ENCODE results near the gene SOSTDC1. TPM values are rescaled to one million over a fixed set of nuclear protein-coding genes. Genes with fewer than 3 reads are reported as not detected.
"Not testable (repeated sequence)": the region's sequence is repeated elsewhere in the genome, so short reads cannot be mapped to it uniquely, and the experiment has no call there.

The SOSTDC1 gene
- total RNA-seq, 2 experiments from 2014 or later = not detected

GRCh38 chr7:16446508-16446907 lies 19.0 kb downstream of the SOSTDC1 start:
- no peak overlapping the region for H2AFZ ChIP-seq (ENCODE audit: low read length)
- intact Hi-C loops (cut with micrococcal nuclease; ENCODE audit: unreplicated experiment) = no loop called here
- no peak overlapping the region for H3K27ac ChIP-seq (ENCODE audit: low read depth, low read length, poor library complexity, severe bottlenecking)
- H3K9me2 ChIP-seq (ENCODE audit: insufficient read depth, low read length) = no peaks in the 10 kb centered on the region
- H3K4me2 ChIP-seq (ENCODE audit: low read length) = no peak overlapping the region
- no peak overlapping the region for H3K4me3 ChIP-seq (ENCODE audit: low read depth, low read length, poor library complexity, severe bottlenecking)
- no peaks in the 10 kb centered on the region for H3K4me1 ChIP-seq (ENCODE audit: insufficient read depth, low read length, poor library complexity, severe bottlenecking)
- BruUV-seq (replicated peaks) = no TSS peak
- H3K36me3 ChIP-seq (ENCODE audit: insufficient read depth, low read length) = no peaks in the 10 kb centered on the region
- no peaks in the 10 kb centered on the region for H3K79me2 ChIP-seq (ENCODE audit: insufficient read depth, low read depth, low read length)
- TF ChIP-seq EZH2phosphoT487 (IDR thresholded peaks at IDR 0.05; ENCODE audit: borderline replicate concordance, low read depth, low read length) = no peak
- no peak for TF ChIP-seq CTCF (conservative IDR thresholded peaks at IDR 0.05; ENCODE audit: low read length)
- H4K20me1 ChIP-seq (ENCODE audit: insufficient read depth, low read length) = no peaks in the 10 kb centered on the region
- DNase-seq (ENCODE audit: low spot score) = no peak
- H3K9me3 ChIP-seq (ENCODE audit: low read length) = no peaks in the 10 kb centered on the region
- ChIA-PET CTCF (ENCODE audit: unreplicated experiment) (no interaction called here), POLR2A (no interaction called here)

GRCh38 chr7:16443871-16444270 lies 21.7 kb downstream of the SOSTDC1 start:
- DNase-seq (ENCODE audit: low spot score); H3K27ac ChIP-seq (ENCODE audit: low read depth, low read length, poor library complexity, severe bottlenecking); H3K4me1 ChIP-seq (ENCODE audit: insufficient read depth, low read length, poor library complexity, severe bottlenecking); intact Hi-C loops (cut with micrococcal nuclease; ENCODE audit: unreplicated experiment); H4K20me1 ChIP-seq (ENCODE audit: insufficient read depth, low read length); H3K4me3 ChIP-seq (ENCODE audit: low read depth, low read length, poor library complexity, severe bottlenecking); H3K36me3 ChIP-seq (ENCODE audit: insufficient read depth, low read length); BruUV-seq (replicated peaks); H3K9me3 ChIP-seq (ENCODE audit: low read length); H3K4me2 ChIP-seq (ENCODE audit: low read length); H3K79me2 ChIP-seq (ENCODE audit: insufficient read depth, low read depth, low read length); H3K9me2 ChIP-seq (ENCODE audit: insufficient read depth, low read length); CTCF ChIA-PET (ENCODE audit: unreplicated experiment); H2AFZ ChIP-seq (ENCODE audit: low read length): not testable (repeated sequence)
- POLR2A ChIA-PET = interaction anchor here (1.0 kb wide), 1 partner anchor 14 kb away, joined by 3 read pairs; no protein-coding TSS in a partner anchor

- Histone ChIP-seq H3K79me2 (ENCODE audit: insufficient read depth, low read depth, low read length) (no peaks in the 10 kb centered on the region), H3K4me2 (ENCODE audit: low read length) (no peak overlapping the region), H4K20me1 (ENCODE audit: insufficient read depth, low read length) (no peaks in the 10 kb centered on the region), H3K4me1 (ENCODE audit: insufficient read depth, low read length, poor library complexity, severe bottlenecking) (no peaks in the 10 kb centered on the region), H2AFZ (ENCODE audit: low read length) (no peak overlapping the region), H3K9me2 (ENCODE audit: insufficient read depth, low read length) (no peaks in the 10 kb centered on the region), H3K4me3 (ENCODE audit: low read depth, low read length, poor library complexity, severe bottlenecking) (no peak overlapping the region), H3K9me3 (ENCODE audit: low read length) (no peaks in the 10 kb centered on the region), H3K36me3 (ENCODE audit: insufficient read depth, low read length) (no peaks in the 10 kb centered on the region), H3K27ac (ENCODE audit: low read depth, low read length, poor library complexity, severe bottlenecking) (no peak overlapping the region)
- no peak for DNase-seq (ENCODE audit: low spot score)
- ChIA-PET POLR2A (no interaction called here), CTCF (ENCODE audit: unreplicated experiment) (no interaction called here)
- intact Hi-C loops (cut with micrococcal nuclease; ENCODE audit: unreplicated experiment) = loop anchor here (10.0 kb wide), 1 partner anchor 476 kb away; no protein-coding TSS in a partner anchor
- TF ChIP-seq CTCF (conservative IDR thresholded peaks at IDR 0.05; ENCODE audit: low read length) = no peak
- TF ChIP-seq EZH2phosphoT487 (IDR thresholded peaks at IDR 0.05; ENCODE audit: borderline replicate concordance, low read depth, low read length) = no peak
- no TSS peak for BruUV-seq (replicated peaks)
Measured at GRCh38 chr7:16438988-16439387, 26.6 kb downstream of the SOSTDC1 start.
